DMS 273 treated with DMSO at 0.1 percent for 48 hours (cell line): ENCODE results near the gene NPAS3.

ENCODE experiments used
- DNase-seq: peaks from one replicate; lab custom pipeline; 2025; lab: John Stamatoyannopoulos, UW

The NPAS3 gene

GRCh38 chr14:33837943-33838683 is 899.4 kb downstream of the NPAS3 start:
- DNase-seq = no peak

- DNase-seq = peak; percentile 2
Measured at GRCh38 chr14:33839193-33840076, 900.8 kb downstream of the NPAS3 start.

- no peak for DNase-seq
Measured at GRCh38 chr14:33840797-33841196, 902.1 kb downstream of the NPAS3 start.

- DNase-seq = no peak
Measured at GRCh38 chr14:33842299-33842698, 903.6 kb downstream of the NPAS3 start.

GRCh38 chr14:33844118-33844517 is 905.4 kb downstream of the NPAS3 start:
- no peak for DNase-seq

- no peak for DNase-seq
Measured at GRCh38 chr14:33846100-33846824, 907.6 kb downstream of the NPAS3 start.

GRCh38 chr14:33847066-33847465 is 908.4 kb downstream of the NPAS3 start:
- no peak for DNase-seq

GRCh38 chr14:33848009-33848408 is 909.3 kb downstream of the NPAS3 start:
- no peak for DNase-seq

- DNase-seq = peak; percentile 68
Measured at GRCh38 chr14:33848706-33849454, 910.2 kb downstream of the NPAS3 start.

GRCh38 chr14:33849455-33849801 is 910.7 kb downstream of the NPAS3 start:
- no peak for DNase-seq

- DNase-seq = no peak
Measured at GRCh38 chr14:33850826-33851225, 912.1 kb downstream of the NPAS3 start.

GRCh38 chr14:33851366-33851765 is 912.7 kb downstream of the NPAS3 start:
- peak; percentile 22 for DNase-seq

- DNase-seq = peak; percentile 5
Measured at GRCh38 chr14:33851931-33852330, 913.3 kb downstream of the NPAS3 start.
